HG03342 (cell line): ENCODE data around the gene PRKCSH.
"Not testable (repeated sequence)": the region's sequence is repeated elsewhere in the genome, so short reads cannot be mapped to it uniquely, and the experiment has no call there.

ENCODE experiments used
- ATAC-seq: cut with Tn5 transposase; IDR thresholded peaks from one replicate; pipeline ENCODE4 v1.9.1; 2021; ENCODE audit warnings: mild to moderate bottlenecking, moderate library complexity; ENCODE audit not compliant: unreplicated experiment

Gene PRKCSH

GRCh38 chr19:11450570-11451326 is 15.3 kb downstream of the PRKCSH start:
- no peak for ATAC-seq

DNA sequence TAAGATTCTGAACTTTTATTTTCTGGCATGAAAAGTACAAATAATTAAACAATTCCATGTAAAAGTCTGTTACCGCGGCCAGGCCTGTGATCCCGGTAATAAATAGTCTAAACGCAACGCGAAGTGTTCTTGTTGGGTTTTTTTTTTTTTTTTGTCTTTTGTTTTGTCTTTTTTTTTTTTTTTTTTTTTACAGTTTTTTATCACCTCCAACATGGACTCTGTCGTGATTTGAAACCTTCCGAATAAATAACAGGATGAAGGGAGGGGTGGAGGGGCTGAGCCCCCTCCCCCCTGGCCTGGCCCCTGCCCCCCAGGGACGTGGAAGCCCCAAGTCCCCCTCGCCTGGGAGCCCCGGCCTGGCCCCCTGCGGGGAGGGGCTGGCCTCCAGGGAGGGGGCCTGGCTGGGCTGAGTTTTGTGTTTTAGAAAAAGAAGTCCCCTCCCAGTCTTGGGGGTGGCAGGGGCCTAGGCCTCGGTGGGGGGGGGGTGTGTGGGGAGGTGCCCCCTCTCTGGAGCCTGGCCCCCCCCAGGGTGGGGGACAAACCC is 16.0 kb downstream of the PRKCSH start:
- no peak for ATAC-seq

DNA sequence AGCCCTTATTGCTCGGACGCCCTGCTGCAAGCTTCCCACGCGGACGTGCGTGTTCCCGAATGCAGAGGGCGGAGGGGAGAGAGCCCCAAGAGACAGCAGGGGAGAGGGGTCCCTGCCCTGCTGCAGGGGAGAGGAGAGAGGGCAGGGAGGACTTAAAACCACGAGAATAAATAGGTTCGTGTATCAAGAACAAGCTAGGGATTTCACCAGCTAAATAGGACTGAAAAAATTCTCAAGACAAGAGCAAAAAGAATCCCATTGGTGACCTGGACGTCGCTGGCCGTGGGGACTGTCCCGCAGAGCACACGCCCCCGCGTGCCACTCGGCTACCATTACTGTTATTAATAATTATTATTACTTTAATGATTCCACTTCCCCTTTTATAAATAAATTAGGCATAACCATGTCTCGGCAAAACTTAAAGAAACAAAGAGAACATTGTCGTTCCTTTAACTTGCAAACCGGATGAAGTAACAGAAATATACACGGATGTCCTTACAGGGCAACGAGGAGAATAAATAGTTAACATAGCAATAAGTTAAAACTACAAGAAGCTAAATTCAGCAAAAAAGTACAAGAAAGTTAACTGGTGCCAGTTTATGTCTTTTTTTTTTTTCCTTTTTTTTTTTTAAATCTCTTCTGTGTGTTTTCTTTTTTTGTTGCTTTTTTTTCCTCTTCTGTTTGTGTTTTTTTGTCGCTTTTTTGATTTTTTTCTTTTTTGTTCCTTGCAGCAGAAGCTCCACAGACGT is 16.6 kb downstream of the PRKCSH start:
- ATAC-seq = no peak

- no peak for ATAC-seq
Observed at GRCh38 chr19:11452620-11453310, 17.3 kb downstream of the PRKCSH start.

DNA sequence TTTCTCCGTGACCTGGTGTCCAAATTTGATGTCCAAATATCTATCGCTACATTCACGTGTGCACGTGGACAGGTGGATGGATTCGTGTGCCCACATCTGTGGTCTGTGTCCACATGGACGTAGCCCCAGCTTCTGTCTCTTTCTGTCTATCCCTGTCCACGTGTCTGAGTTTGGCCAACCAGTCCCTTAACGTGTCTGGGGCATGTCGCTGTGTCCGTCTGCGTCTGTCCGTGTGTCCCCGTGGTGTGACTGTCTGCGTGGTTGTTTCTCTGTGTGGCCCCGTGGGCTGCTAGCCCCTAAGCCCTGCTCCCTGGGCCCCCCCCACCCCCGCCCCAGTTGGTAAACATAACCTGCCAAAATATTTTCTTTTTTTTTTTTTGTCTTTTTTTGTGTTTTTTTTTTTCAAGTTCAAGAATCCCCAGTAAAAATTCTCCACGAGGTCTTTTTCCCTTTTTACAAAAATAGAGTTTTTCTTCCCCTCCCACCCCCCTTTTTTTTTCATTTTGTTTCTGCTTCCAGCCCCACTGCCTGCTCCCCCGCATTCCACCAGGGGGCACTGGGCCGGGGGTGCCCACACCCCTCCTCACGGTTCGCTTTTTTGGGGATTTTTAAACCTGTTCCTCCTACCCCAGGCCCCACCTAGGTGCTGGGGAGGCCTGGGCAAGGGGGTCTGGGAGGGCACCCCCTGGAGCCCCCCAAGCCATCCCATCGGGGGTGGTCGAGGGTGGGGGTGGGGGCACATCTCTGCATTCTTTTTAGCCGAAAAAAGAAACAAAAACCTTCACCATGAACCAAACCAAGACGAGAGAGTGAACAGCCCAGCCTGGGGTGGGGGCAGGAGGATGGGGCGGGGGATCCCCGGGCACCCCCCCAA is 18.3 kb downstream of the PRKCSH start:
- no peak for ATAC-seq

- ATAC-seq = not testable (repeated sequence)
Observed at GRCh38 chr19:11455233-11455554, 19.8 kb downstream of the PRKCSH start.

DNA sequence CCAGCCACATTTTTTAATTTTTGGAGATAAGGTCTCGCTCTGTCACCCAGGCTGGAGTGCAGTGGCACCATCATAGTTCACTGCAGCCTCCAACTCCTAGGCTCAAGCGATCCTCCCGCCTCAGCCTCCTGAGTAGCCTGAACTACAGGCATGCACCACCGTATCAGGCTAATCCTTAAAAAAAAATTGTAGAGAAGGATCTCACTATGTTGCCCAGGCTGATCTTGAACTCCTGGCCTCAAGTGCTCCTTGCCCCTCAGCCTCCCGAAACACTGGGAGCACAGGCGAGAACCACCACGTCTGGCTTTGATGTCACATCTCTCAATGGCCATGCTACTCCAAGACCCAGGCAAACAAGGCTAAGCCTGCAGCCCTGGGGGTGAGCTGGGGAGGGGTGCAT is 21.2 kb downstream of the PRKCSH start:
- ATAC-seq = no peak

DNA sequence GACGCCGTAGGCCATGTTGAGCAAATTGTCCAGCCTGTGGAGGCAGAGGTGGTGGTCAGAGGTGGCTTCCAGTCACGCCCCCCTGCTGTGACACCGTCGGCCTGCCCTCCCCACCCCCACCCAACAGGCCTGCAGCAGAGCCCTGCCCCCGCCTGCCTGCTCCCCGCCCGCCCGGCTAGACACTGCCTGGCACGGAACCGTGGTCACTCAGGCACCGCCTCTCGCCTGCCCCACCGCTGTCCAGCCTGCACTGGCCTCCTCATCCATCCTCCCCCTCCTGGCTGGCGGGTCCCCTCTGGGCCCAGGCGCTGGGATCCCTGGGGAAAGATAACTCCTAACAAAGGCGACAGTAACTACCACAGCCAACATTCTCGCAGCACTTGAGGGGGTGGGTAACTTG is 21.7 kb downstream of the PRKCSH start:
- ATAC-seq = no peak

- no peak for ATAC-seq
Observed at GRCh38 chr19:11457831-11458230, 22.4 kb downstream of the PRKCSH start.

GRCh38 chr19:11458236-11458900 is 22.9 kb downstream of the PRKCSH start:
- no peak for ATAC-seq

GRCh38 chr19:11458912-11459311 is 23.5 kb downstream of the PRKCSH start:
- ATAC-seq = not testable (repeated sequence)

DNA sequence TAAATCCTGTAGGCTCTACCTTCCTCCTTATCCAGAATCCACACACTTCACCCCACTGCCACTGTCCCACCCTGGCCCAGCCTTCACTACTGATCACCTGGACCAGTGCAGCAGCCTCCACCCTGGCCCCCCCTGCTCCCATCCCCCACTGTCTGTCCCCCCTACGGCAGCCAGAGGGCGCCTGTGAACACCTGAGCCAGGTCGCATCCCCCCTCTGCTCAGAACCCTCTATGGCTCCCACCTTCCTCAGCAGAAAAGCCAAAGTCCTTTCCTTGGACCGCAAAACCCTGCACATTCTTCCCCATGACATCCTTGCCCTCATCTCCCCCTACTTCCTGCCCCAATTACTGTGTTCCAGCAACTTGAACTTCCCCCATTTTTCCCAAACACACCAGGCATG is 24.8 kb downstream of the PRKCSH start:
- ATAC-seq = no peak

DNA sequence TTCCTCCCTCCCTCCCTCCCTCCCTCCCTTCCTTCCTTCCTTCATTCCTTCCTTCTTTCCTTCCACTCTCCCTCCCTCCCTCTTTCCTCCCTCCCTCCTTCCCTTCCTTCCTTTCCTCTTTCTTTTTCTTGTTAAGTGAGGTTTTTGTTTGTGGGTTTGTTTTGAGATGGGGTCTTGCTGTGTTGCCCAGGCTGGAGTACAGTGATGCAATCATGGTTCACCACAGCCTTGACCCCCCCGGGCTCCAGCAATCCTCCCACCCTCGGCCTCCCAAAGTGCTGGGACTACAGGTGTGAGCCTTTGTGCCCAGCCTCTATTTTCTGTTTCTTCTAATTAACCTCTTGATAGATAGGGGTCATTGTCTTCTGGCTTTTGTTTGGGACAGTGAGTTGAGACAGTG is 26.0 kb downstream of the PRKCSH start:
- ATAC-seq = no peak

- no peak for ATAC-seq
Observed at GRCh38 chr19:11463391-11463790, 28.0 kb downstream of the PRKCSH start.

GRCh38 chr19:11464333-11465265 is 29.2 kb downstream of the PRKCSH start:
- no peak for ATAC-seq

DNA sequence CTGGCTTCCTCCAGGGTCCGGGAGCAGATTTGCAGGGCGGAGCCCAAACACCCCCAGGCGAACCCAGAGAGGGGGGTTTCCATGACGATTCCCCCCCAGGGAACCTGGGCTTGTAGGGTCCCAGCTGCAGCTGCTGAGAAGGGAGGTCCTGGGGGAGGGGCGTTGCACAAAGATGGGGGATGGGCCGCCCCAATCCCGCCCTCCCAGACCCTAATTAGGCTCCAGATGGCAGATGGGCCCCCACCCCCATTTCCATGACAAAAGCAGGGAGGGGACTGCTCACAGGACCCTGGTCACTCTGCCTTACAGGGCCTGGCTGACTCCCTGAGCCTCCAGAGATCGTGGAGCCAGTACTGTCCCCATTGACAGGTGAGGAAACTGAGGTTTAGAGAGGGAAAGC is 30.2 kb downstream of the PRKCSH start:
- no peak for ATAC-seq

DNA sequence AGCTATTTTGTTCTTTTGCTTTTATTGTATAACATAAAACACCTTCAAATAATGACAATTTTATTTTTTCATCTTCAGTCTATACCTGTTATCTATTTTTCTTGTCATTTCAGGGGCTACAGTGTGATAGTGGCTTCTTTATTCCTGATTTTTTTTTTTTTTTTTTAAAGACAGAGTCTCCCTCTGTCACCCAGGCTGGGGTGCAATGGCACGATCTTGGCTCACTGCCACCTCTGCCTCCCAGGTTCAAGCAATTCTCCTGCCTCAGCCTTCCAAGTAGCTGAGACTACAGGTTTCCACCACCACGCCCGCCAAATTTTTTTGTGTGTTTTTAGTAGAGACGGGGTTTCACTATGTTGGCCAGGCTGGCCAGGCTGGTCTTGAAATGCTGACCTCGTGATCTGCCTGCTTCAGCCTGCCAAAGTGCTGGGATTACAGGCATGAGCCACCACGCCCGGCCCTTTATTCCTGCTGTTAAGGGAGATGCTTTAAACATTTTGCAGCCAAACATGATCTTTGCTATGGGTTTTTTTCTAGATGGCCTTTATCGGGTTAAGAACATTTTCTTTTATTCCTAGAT is 32.9 kb downstream of the PRKCSH start:
- ATAC-seq = not testable (repeated sequence)

- ATAC-seq = no peak
Observed at GRCh38 chr19:11473725-11474124, 38.3 kb downstream of the PRKCSH start.

DNA sequence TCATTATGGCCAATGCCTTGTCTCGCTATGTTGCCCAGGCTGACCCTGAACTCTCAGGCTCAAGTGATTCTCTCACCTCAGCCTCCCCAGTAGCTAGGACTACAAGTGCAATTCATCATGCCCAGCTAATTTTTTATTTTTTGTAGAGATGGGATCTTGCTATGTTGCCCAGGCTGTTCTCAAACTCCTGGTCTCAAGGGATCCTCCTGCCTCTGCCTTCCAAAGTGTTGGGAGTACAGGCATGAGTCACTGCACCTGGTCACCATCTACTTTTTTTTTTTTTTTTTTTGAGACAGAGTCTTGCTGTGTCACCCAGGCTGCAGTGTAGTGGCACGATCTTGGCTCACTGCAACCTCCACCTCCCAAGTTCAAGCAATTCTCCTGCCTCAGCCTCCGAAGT is 39.9 kb downstream of the PRKCSH start:
- ATAC-seq = not testable (repeated sequence)
